Mammary epithelial cell (primary cell): Measurements from ENCODE around the gene OTUD5.

ENCODE experiments used
- EZH2 ChIP-seq: IDR thresholded peaks from 2 replicates; pipeline ENCODE4 v1.6.1; 2012; ENCODE audit warnings: low read length, inconsistent platforms, borderline replicate concordance
- TF ChIP-seq, protein P1 (sequence below), 2 donors: IDR thresholded peaks in 1 of 2; conservative IDR thresholded peaks in 1 of 2; 2 replicates each; pipeline ENCODE4 v1.5.1; 2011 to 2012; ENCODE audit warnings: inconsistent platforms in 2 of 2, low read length in 2 of 2, mild to moderate bottlenecking in 2 of 2, control low read depth in 1 of 2, low read depth in 1 of 2; ENCODE audit not compliant: insufficient read depth in 1 of 2; ENCODE audit errors: extremely low read depth in 1 of 2

GRCh38 chrX:48892896-48893295 lies 64.5 kb downstream of the OTUD5 start:
- TF ChIP-seq, protein P1, sequence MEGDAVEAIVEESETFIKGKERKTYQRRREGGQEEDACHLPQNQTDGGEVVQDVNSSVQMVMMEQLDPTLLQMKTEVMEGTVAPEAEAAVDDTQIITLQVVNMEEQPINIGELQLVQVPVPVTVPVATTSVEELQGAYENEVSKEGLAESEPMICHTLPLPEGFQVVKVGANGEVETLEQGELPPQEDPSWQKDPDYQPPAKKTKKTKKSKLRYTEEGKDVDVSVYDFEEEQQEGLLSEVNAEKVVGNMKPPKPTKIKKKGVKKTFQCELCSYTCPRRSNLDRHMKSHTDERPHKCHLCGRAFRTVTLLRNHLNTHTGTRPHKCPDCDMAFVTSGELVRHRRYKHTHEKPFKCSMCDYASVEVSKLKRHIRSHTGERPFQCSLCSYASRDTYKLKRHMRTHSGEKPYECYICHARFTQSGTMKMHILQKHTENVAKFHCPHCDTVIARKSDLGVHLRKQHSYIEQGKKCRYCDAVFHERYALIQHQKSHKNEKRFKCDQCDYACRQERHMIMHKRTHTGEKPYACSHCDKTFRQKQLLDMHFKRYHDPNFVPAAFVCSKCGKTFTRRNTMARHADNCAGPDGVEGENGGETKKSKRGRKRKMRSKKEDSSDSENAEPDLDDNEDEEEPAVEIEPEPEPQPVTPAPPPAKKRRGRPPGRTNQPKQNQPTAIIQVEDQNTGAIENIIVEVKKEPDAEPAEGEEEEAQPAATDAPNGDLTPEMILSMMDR (conservative IDR thresholded peaks at IDR 0.05 in 1 of 2, IDR thresholded peaks at IDR 0.05 in 1 of 2; ENCODE audit: extremely low read depth in 1 of 2, insufficient read depth in 1 of 2, low read depth in 1 of 2, low read length in 2 of 2), result no peak
- TF ChIP-seq EZH2, result no peak
